K562 (cell line): ENCODE results near the gene GLIS1. TPM values are rescaled to one million over a fixed set of nuclear protein-coding genes. Genes with fewer than 3 reads are reported as not detected.
"Not testable (repeated sequence)": the region's sequence is repeated elsewhere in the genome, so short reads cannot be mapped to it uniquely, and the experiment has no call there.

ENCODE experiments used
- ARID1B ChIP-seq: fragments of 450-650 bp; IDR thresholded peaks from 2 replicates; pipeline ENCODE4 v1.6.1; 2016; ENCODE audit warnings: antibody characterized with exemption, mild to moderate bottlenecking, inconsistent platforms
- BHLHE40 ChIP-seq: IDR thresholded peaks from 2 replicates; pipeline ENCODE4 v1.6.1; 2011; ENCODE audit warnings: low read length, improper control_type of control experiment
- CTBP1 ChIP-seq: fragments of 450-650 bp; IDR thresholded peaks from 2 replicates; pipeline ENCODE4 v1.6.1; 2016; ENCODE audit warnings: borderline replicate concordance
- HDAC3 ChIP-seq: fragments of 450-650 bp; IDR thresholded peaks from 2 replicates; pipeline ENCODE4 v1.6.1; 2018; ENCODE audit warnings: borderline replicate concordance, mild to moderate bottlenecking, moderate library complexity; ENCODE audit not compliant: partially characterized antibody
- ILF3 ChIP-seq: fragments of 450-650 bp; IDR thresholded peaks from 2 replicates; pipeline ENCODE4 v1.6.1; 2018; ENCODE audit warnings: antibody characterized with exemption, mild to moderate bottlenecking, moderate library complexity, borderline replicate concordance
- KDM1A ChIP-seq, 2 experiments: fragments of 450-650 bp; IDR thresholded peaks; 2 replicates each; pipeline ENCODE4 v1.6.1; 2016; ENCODE audit warnings: mild to moderate bottlenecking in 2 of 2
- RAD51 ChIP-seq: fragments of 450-650 bp; IDR thresholded peaks from 2 replicates; pipeline ENCODE4 v1.7.1; 2016; ENCODE audit warnings: low read depth, mild to moderate bottlenecking, borderline replicate concordance
- TAL1 ChIP-seq: fragments of 450-650 bp; IDR thresholded peaks from 2 replicates; pipeline ENCODE4 v1.6.1; 2016; ENCODE audit warnings: mild to moderate bottlenecking
- polyA plus RNA-seq, 8 experiments: library from polyadenylated mRNA; depleted of rRNA in 4 of 8; stranded (reverse) in 5 of 8; unstranded in 3 of 8; fragments of >200 nt; fragmentation: Nextera tagmentation in 2 of 8; fragmentation: Illumina TruSeq in 1 of 8; extraction: Ambion mirVana in 2 of 8; extraction: Trizol in 1 of 8; gene quantifications; 2 replicates each; pipeline versions ENCODE4 v1.2.1 to v1.2.3, GENCODE V29; 2011 to 2014; ENCODE audit warnings: inconsistent platforms in 1 of 8, missing spikeins in 1 of 8
- total RNA-seq, 7 experiments: library from RNA; depleted of rRNA in 6 of 7; stranded (reverse); fragments of >200 nt in 6 of 7; fragmentation: Illumina TruSeq in 2 of 7; extraction: Trizol in 2 of 7; gene quantifications; 2 replicates each; pipeline versions ENCODE4 v1.2.1 to v1.2.3, GENCODE V29; 2011 to 2021; ENCODE audit warnings: low replicate concordance in 1 of 7
- TF ChIP-seq, protein P1 (sequence below): fragments of 450-650 bp; formaldehyde crosslinking; IDR thresholded peaks from 2 replicates; pipeline ENCODE4 v1.4.0; 2020; ENCODE audit warnings: mild to moderate bottlenecking, mixed read lengths
- TF ChIP-seq, protein P2 (sequence below), 2 experiments: fragments of 450-650 bp; formaldehyde crosslinking in 1 of 2; IDR thresholded peaks; 2 replicates each; pipeline versions ENCODE4 v1.4.0 to v1.6.1; 2014 to 2020; ENCODE audit warnings: mild to moderate bottlenecking in 2 of 2, borderline replicate concordance in 1 of 2, low read depth in 1 of 2
- TF ChIP-seq, protein P3 (sequence below), 2 experiments: fragments of 450-650 bp; IDR thresholded peaks; 2 replicates each; pipeline ENCODE4 v1.6.1; 2018; ENCODE audit warnings: mild to moderate bottlenecking in 2 of 2, low read depth in 1 of 2; ENCODE audit not compliant: partially characterized antibody in 2 of 2
- TF ChIP-seq, protein P4 (sequence below): fragments of 450-650 bp; formaldehyde crosslinking; IDR thresholded peaks from 2 replicates; pipeline ENCODE4 v1.4.0; 2020; ENCODE audit warnings: mild to moderate bottlenecking

Gene GLIS1
- total and polyA plus RNA-seq, 9 of the 15 experiments (the other 6 are each of a cell fraction or from before 2014, with no cell fraction given): not detected

DNA sequence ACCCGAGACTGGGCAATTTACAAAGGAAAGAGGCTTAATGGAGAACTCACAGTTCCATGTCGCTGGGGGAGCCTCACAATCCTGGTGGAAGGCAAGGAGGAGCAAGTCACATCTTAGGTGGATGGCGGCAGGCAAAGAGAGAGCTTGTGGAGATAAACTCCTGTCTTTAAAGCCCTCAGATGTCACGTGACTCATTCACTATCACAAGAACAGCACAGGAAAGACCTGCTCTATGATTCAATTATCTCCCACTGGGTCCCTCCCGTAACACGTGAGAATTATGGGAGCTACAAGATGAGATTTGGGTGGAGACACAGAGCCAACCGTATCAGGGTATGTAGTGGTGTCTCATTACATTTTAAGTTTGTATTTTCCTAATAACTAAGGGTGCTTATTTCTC lies 21.5 kb upstream of the GLIS1 start (continued):
- TF ChIP-seq HDAC3 (peak; percentile 22), RAD51 (peak; percentile 99), KDM1A (IDR thresholded peaks at IDR 0.05) (peak; percentile 60; a peak in 3 of 4 replicates), TAL1 (peak; percentile 37; the same call in 1 of the 2 replicates), BHLHE40 (peak; percentile 92), ILF3 (0 out of 2 replicates have a peak, but pooled peaks have one; percentile 44), ARID1B (peak; percentile 46), CTBP1 (peak; percentile 54; the same call in 1 of the 2 replicates)
- TF ChIP-seq, protein P1, sequence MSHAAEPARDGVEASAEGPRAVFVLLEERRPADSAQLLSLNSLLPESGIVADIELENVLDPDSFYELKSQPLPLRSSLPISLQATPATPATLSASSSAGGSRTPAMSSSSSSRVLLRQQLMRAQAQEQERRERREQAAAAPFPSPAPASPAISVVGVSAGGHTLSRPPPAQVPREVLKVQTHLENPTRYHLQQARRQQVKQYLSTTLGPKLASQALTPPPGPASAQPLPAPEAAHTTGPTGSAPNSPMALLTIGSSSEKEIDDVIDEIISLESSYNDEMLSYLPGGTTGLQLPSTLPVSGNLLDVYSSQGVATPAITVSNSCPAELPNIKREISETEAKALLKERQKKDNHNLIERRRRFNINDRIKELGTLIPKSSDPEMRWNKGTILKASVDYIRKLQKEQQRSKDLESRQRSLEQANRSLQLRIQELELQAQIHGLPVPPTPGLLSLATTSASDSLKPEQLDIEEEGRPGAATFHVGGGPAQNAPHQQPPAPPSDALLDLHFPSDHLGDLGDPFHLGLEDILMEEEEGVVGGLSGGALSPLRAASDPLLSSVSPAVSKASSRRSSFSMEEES (CRISPR knock-in tag): peak; percentile 99
- TF ChIP-seq, protein P2, sequence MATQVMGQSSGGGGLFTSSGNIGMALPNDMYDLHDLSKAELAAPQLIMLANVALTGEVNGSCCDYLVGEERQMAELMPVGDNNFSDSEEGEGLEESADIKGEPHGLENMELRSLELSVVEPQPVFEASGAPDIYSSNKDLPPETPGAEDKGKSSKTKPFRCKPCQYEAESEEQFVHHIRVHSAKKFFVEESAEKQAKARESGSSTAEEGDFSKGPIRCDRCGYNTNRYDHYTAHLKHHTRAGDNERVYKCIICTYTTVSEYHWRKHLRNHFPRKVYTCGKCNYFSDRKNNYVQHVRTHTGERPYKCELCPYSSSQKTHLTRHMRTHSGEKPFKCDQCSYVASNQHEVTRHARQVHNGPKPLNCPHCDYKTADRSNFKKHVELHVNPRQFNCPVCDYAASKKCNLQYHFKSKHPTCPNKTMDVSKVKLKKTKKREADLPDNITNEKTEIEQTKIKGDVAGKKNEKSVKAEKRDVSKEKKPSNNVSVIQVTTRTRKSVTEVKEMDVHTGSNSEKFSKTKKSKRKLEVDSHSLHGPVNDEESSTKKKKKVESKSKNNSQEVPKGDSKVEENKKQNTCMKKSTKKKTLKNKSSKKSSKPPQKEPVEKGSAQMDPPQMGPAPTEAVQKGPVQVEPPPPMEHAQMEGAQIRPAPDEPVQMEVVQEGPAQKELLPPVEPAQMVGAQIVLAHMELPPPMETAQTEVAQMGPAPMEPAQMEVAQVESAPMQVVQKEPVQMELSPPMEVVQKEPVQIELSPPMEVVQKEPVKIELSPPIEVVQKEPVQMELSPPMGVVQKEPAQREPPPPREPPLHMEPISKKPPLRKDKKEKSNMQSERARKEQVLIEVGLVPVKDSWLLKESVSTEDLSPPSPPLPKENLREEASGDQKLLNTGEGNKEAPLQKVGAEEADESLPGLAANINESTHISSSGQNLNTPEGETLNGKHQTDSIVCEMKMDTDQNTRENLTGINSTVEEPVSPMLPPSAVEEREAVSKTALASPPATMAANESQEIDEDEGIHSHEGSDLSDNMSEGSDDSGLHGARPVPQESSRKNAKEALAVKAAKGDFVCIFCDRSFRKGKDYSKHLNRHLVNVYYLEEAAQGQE (IDR thresholded peaks at IDR 0.05; ENCODE audit: borderline replicate concordance): peak; percentile 66
- TF ChIP-seq, protein P2 (CRISPR knock-in tag; IDR thresholded peaks at IDR 0.05; ENCODE audit: low read depth): not testable (repeated sequence)
- TF ChIP-seq, protein P3, sequence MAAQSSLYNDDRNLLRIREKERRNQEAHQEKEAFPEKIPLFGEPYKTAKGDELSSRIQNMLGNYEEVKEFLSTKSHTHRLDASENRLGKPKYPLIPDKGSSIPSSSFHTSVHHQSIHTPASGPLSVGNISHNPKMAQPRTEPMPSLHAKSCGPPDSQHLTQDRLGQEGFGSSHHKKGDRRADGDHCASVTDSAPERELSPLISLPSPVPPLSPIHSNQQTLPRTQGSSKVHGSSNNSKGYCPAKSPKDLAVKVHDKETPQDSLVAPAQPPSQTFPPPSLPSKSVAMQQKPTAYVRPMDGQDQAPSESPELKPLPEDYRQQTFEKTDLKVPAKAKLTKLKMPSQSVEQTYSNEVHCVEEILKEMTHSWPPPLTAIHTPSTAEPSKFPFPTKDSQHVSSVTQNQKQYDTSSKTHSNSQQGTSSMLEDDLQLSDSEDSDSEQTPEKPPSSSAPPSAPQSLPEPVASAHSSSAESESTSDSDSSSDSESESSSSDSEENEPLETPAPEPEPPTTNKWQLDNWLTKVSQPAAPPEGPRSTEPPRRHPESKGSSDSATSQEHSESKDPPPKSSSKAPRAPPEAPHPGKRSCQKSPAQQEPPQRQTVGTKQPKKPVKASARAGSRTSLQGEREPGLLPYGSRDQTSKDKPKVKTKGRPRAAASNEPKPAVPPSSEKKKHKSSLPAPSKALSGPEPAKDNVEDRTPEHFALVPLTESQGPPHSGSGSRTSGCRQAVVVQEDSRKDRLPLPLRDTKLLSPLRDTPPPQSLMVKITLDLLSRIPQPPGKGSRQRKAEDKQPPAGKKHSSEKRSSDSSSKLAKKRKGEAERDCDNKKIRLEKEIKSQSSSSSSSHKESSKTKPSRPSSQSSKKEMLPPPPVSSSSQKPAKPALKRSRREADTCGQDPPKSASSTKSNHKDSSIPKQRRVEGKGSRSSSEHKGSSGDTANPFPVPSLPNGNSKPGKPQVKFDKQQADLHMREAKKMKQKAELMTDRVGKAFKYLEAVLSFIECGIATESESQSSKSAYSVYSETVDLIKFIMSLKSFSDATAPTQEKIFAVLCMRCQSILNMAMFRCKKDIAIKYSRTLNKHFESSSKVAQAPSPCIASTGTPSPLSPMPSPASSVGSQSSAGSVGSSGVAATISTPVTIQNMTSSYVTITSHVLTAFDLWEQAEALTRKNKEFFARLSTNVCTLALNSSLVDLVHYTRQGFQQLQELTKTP (IDR thresholded peaks at IDR 0.05; ENCODE audit: low read depth in 1 of 2, partially characterized antibody in 2 of 2): peak in 1 of 2 experiments; percentile 80
- TF ChIP-seq, protein P4, sequence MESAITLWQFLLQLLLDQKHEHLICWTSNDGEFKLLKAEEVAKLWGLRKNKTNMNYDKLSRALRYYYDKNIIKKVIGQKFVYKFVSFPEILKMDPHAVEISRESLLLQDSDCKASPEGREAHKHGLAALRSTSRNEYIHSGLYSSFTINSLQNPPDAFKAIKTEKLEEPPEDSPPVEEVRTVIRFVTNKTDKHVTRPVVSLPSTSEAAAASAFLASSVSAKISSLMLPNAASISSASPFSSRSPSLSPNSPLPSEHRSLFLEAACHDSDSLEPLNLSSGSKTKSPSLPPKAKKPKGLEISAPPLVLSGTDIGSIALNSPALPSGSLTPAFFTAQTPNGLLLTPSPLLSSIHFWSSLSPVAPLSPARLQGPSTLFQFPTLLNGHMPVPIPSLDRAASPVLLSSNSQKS (CRISPR knock-in tag): 0 out of 2 replicates have a peak, but pooled peaks have one; percentile 30
